Fibroblast of lung (primary cell): Measurements from ENCODE around the gene VRK1. TPM values are rescaled to one million over a fixed set of nuclear protein-coding genes. Genes with fewer than 3 reads are reported as not detected.

Source experiments
- DNase-seq, 2 donors: peaks; one replicate each; pipeline versions ENCODE4 v3.0.0 to v3.0.0-alpha.2; 2010; ENCODE audit warnings: low read depth in 2 of 2
- H2AFZ ChIP-seq: 2 replicates; pipeline ENCODE4 v1.5.1; 2012; ENCODE audit warnings: low read length, control low read depth, inconsistent platforms
- H3K27ac ChIP-seq: 2 replicates; pipeline ENCODE4 v1.5.1; 2011; ENCODE audit warnings: low read length, control low read depth; ENCODE audit not compliant: insufficient read depth
- H3K27me3 ChIP-seq: 2 replicates; pipeline ENCODE4 v1.5.1; 2011; ENCODE audit warnings: mild to moderate bottlenecking, low read length; ENCODE audit not compliant: control insufficient read depth, insufficient read depth
- H3K36me3 ChIP-seq: 2 replicates; pipeline ENCODE4 v1.5.1; 2011; ENCODE audit warnings: low read length; ENCODE audit not compliant: control insufficient read depth, insufficient read depth
- H3K4me1 ChIP-seq: 2 replicates; pipeline ENCODE4 v1.5.1; 2011; ENCODE audit warnings: low read length; ENCODE audit not compliant: control insufficient read depth, insufficient read depth; ENCODE audit errors: extremely low read depth
- H3K4me2 ChIP-seq: 2 replicates; pipeline ENCODE4 v1.5.1; 2011; ENCODE audit warnings: low read length, control low read depth; ENCODE audit not compliant: insufficient read depth; ENCODE audit errors: extremely low read depth
- H3K4me3 ChIP-seq, 4 experiments: fragments of 200-600 bp in 1 of 4; sonication (generic) in 1 of 4; replicated peaks in 1 of 4; 2 replicates each; pipeline ENCODE4 v1.5.1; 2011 to 2016; ENCODE audit warnings: low read length in 4 of 4, low read depth in 3 of 4, mild to moderate bottlenecking in 3 of 4, control low read depth in 2 of 4, inconsistent platforms in 1 of 4, mixed read lengths in 1 of 4; ENCODE audit not compliant: insufficient read depth in 1 of 4; ENCODE audit errors: control extremely low read depth in 1 of 4
- H3K79me2 ChIP-seq: 2 replicates; pipeline ENCODE4 v1.5.1; 2012; ENCODE audit warnings: mild to moderate bottlenecking, low read length, inconsistent platforms; ENCODE audit not compliant: control insufficient read depth, insufficient read depth
- H3K9ac ChIP-seq: 2 replicates; pipeline ENCODE4 v1.5.1; 2011; ENCODE audit warnings: mild to moderate bottlenecking, low read length, control low read depth; ENCODE audit not compliant: insufficient read depth
- H3K9me3 ChIP-seq: 2 replicates; pipeline ENCODE4 v1.5.1; 2012; ENCODE audit warnings: low read depth, low read length; ENCODE audit not compliant: control insufficient read depth, insufficient read depth
- H4K20me1 ChIP-seq: 2 replicates; pipeline ENCODE4 v1.5.1; 2011; ENCODE audit warnings: low read length; ENCODE audit not compliant: control insufficient read depth, insufficient read depth; ENCODE audit errors: extremely low read depth
- EZH2 ChIP-seq: IDR thresholded peaks from 2 replicates; pipeline ENCODE4 v1.5.1; 2012; ENCODE audit warnings: low read length, control low read depth, mild to moderate bottlenecking; ENCODE audit errors: missing control alignments
- polyA plus RNA-seq, 2 donors: library from polyadenylated mRNA; depleted of rRNA in 1 of 2; stranded (reverse) in 1 of 2; unstranded in 1 of 2; fragments of >200 nt; gene quantifications; 2 replicates each; pipeline ENCODE4 v1.2.1, GENCODE V29; 2011 to 2012; ENCODE audit warnings: missing spikeins in 1 of 2
- total RNA-seq: library from RNA; depleted of rRNA; stranded (reverse); fragments of >200 nt; gene quantifications from 2 replicates; pipeline ENCODE4 v1.2.1, GENCODE V29; 2014
- TF ChIP-seq, protein P1 (sequence below), 2 donors: IDR thresholded peaks in 1 of 2; conservative IDR thresholded peaks in 1 of 2; 1 replicate in 1 of 2; 2 replicates in 1 of 2; pipeline ENCODE4 v1.5.1; 2011 to 2012; ENCODE audit warnings: low read length in 2 of 2, control low read depth in 1 of 2, inconsistent platforms in 1 of 2, low read depth in 1 of 2, mild to moderate bottlenecking in 1 of 2

Gene VRK1
- total and polyA plus RNA-seq, 2 donors (not counting 1 experiment from before 2014, with no cell fraction given), result 11.5 to 24.9 TPM

- no peak for DNase-seq
- Histone ChIP-seq H3K36me3 (no peaks in the 10 kb centered on the region), H4K20me1 (no peaks in the 10 kb centered on the region), H3K27me3 (no peaks in the 10 kb centered on the region), H3K79me2 (no peaks in the 10 kb centered on the region), H3K4me3 (no peak overlapping the region), H3K27ac (no peak overlapping the region), H2AFZ (no peak overlapping the region), H3K9ac (no peak overlapping the region), H3K9me3 (no peaks in the 10 kb centered on the region), H3K4me1 (no peaks in the 10 kb centered on the region), H3K4me2 (no peak overlapping the region)
- TF ChIP-seq EZH2, result no peak
- TF ChIP-seq, protein P1, sequence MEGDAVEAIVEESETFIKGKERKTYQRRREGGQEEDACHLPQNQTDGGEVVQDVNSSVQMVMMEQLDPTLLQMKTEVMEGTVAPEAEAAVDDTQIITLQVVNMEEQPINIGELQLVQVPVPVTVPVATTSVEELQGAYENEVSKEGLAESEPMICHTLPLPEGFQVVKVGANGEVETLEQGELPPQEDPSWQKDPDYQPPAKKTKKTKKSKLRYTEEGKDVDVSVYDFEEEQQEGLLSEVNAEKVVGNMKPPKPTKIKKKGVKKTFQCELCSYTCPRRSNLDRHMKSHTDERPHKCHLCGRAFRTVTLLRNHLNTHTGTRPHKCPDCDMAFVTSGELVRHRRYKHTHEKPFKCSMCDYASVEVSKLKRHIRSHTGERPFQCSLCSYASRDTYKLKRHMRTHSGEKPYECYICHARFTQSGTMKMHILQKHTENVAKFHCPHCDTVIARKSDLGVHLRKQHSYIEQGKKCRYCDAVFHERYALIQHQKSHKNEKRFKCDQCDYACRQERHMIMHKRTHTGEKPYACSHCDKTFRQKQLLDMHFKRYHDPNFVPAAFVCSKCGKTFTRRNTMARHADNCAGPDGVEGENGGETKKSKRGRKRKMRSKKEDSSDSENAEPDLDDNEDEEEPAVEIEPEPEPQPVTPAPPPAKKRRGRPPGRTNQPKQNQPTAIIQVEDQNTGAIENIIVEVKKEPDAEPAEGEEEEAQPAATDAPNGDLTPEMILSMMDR (conservative IDR thresholded peaks at IDR 0.05 in 1 of 2, IDR thresholded peaks at IDR 0.05 in 1 of 2; ENCODE audit: low read depth in 1 of 2, low read length in 2 of 2), result no peak
These were observed 119.6 kb downstream of the VRK1 start for GRCh38 chr14:96916751-96917150.

DNA sequence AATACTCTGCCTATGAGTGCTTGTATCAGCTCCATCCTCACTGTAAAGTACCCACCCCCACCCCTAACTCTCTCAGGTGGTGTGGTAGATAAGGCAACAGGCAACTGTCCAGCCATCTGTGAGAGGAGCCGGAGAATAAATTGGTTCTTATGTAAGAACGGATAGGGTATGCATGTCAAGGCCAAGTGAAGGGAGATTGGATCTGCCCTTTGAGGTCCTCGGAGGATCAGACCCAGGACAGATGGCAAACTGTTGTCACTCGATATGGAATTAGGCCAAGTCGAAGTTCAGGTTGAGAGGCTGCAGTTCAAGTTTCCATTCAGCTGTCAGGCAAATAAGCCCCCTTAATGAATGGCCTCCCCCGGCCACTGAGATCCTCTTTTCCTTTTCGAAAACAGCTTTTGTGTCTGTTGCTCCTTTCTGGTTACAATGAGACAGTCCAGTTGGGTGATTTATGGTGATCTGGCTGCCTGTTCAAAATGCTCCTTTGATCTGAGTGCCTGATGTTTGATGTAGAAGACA lies 120.3 kb downstream of the VRK1 start:
- no peak overlapping the region for H3K27ac ChIP-seq
- H3K9ac ChIP-seq, result no peak overlapping the region
- no peaks in the 10 kb centered on the region for H3K79me2 ChIP-seq
- no peak overlapping the region for H3K4me2 ChIP-seq
- H3K36me3 ChIP-seq, result no peaks in the 10 kb centered on the region
- no peak overlapping the region for H3K4me3 ChIP-seq
- no peaks in the 10 kb centered on the region for H3K9me3 ChIP-seq
- no peaks in the 10 kb centered on the region for H3K4me1 ChIP-seq
- no peaks in the 10 kb centered on the region for H4K20me1 ChIP-seq
- H2AFZ ChIP-seq, result no peak overlapping the region
- no peak for DNase-seq
- H3K27me3 ChIP-seq, result no peaks in the 10 kb centered on the region
- TF ChIP-seq, protein P1 (conservative IDR thresholded peaks at IDR 0.05 in 1 of 2, IDR thresholded peaks at IDR 0.05 in 1 of 2; ENCODE audit: low read depth in 1 of 2, low read length in 2 of 2), result no peak
- no peak for TF ChIP-seq EZH2

- Histone ChIP-seq H3K9ac (no peak overlapping the region), H2AFZ (no peak overlapping the region), H4K20me1 (no peaks in the 10 kb centered on the region), H3K9me3 (no peaks in the 10 kb centered on the region), H3K4me2 (no peak overlapping the region), H3K4me3 (no peak overlapping the region), H3K27me3 (no peaks in the 10 kb centered on the region), H3K27ac (no peak overlapping the region), H3K36me3 (no peaks in the 10 kb centered on the region), H3K4me1 (no peaks in the 10 kb centered on the region), H3K79me2 (no peaks in the 10 kb centered on the region)
- DNase-seq, result no peak
- TF ChIP-seq, protein P1 (conservative IDR thresholded peaks at IDR 0.05 in 1 of 2, IDR thresholded peaks at IDR 0.05 in 1 of 2; ENCODE audit: low read depth in 1 of 2, low read length in 2 of 2), result no peak
- no peak for TF ChIP-seq EZH2
These were observed 122.8 kb downstream of the VRK1 start for GRCh38 chr14:96920023-96920422.
